T1000 (cell line): ENCODE results near the gene RTN4RL2.

Experiments
- DNase-seq: peaks from one replicate; lab custom pipeline; 2025; ENCODE audit warnings: mixed read lengths; lab: John Stamatoyannopoulos, UW

The RTN4RL2 gene

DNA sequence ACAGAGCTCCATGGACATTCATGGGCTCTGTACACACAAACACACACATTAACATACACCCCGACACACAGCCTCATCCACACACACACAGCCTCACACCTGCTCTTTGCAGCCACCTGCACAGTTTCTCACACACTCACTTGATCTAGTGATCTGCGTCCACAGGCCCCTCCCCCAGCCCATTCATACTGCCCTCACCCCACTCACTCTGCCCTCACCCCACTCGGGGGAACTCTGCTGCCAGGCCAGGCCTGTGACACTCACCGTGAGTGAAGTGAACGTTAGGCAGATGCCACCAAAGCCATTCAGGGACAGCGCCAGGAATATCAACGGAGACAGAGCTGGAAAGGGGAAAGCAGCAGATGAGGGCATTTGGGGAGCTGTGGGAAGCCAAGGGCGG is 40.2 kb downstream of the RTN4RL2 start:
- DNase-seq: no peak

DNA sequence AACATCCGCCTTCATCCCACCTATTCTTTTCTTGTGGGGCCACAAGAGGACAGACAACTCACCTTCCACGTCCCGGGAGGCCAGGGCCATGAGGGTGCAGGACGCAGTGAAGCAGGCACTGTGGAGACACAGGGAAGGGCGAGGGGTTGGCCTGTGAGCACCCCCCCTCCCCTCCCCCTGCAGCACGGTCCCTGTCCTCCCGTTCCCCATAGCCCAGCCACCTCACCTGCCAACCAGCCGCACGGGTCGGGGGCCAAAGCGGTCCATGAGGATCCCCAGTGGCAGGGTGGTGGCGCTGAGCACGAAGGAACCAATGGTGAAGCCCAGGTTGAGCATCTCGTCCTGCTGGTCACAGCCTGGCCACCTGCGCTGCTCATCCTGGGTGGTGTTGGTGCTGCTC is 40.6 kb downstream of the RTN4RL2 start:
- no peak for DNase-seq

DNA sequence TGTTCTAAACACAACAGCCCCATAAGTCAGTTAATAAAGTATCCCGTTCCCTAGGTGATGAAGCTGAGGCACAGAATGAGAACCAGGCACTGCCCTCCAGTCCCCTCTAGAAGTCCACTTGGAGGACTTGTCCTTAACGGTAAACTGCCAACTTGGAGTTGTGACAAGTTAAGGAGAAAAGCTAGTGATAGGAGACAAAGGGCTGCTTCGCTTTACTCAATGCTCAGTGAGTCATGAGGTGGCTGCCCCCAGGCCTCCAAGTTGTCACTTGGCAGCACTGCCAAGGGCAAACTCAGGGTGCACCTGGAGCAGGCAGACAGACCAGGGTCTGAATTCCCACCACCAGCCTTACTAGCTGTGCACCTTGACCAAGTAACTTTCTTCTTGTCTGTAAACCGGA is 41.6 kb downstream of the RTN4RL2 start:
- DNase-seq: no peak

DNA sequence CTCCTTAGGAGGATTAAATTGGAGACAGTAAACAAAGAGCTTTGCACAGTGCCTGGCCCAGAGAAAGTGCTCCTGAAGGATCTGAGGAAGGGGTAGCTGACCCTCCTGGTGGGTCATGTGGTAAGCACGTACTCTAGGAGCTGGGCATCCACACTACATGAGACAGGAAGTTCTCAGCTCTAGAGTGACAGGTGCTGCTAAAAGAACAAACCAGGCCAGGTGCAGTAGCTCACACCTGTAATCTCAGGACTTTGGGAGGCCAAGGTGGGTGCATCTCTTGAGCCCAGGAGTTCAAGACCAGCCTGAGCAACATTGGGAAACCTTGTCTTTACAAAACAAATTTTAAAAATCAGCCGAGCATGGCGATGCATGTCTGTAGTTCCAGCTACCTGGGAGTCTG is 42.0 kb downstream of the RTN4RL2 start:
- DNase-seq: no peak

DNA sequence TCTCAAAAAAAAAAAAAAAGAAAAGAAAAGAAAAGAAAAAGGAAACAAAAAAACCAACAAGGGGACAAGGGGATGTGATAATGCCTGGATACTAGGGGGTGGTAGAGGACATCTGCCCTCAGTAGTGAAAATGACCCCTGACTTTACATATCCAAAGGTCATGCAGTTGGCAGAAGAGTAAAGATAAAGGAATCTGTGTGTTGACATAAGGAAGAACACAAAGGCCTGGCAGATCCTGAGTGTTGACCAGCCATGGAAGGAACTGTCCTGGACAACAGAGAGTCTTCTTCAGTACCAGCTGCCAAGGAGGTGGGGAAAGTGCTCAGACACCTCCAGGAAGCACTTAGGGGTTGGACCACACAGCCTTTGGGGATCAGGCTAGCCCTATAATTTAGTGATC is 42.5 kb downstream of the RTN4RL2 start:
- DNase-seq: no peak

DNA sequence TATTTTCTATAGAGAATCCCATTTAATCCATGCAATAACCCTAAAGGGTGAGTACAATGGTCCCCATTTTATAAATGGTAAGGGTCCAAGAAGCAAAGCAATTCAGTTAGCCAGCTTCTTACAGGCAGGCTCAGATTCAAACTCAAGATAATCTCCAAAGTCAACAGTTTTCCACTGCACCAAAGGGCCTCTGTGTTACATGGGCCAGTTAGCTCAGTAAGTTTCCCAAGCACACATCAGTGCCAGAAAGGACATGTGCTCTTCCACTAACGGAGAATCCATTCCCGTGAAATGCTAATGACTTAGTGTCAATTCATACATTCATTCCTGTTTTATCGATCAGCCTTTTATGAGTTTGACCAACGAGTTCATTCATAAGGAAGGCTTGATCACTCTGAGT is 44.2 kb downstream of the RTN4RL2 start:
- DNase-seq: no peak

DNA sequence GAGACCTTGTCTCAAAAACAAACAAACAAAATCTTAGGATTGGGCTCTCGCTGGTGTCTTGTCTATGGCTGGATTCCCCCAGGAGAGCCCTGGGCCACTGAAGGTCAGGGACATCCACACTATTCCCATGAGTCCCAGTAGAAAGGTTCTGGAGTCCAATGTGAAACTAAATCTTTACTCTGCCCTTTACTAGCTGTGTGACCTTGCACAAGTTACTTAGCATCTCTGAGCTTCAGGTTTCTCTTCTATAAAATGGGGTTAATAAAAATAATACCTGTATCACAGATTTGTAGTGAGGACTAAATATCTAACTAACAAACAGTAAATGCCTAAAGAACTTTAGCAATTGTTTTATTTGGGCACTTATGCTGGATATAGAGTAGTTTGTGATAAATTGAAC is 46.2 kb downstream of the RTN4RL2 start:
- no peak for DNase-seq

DNA sequence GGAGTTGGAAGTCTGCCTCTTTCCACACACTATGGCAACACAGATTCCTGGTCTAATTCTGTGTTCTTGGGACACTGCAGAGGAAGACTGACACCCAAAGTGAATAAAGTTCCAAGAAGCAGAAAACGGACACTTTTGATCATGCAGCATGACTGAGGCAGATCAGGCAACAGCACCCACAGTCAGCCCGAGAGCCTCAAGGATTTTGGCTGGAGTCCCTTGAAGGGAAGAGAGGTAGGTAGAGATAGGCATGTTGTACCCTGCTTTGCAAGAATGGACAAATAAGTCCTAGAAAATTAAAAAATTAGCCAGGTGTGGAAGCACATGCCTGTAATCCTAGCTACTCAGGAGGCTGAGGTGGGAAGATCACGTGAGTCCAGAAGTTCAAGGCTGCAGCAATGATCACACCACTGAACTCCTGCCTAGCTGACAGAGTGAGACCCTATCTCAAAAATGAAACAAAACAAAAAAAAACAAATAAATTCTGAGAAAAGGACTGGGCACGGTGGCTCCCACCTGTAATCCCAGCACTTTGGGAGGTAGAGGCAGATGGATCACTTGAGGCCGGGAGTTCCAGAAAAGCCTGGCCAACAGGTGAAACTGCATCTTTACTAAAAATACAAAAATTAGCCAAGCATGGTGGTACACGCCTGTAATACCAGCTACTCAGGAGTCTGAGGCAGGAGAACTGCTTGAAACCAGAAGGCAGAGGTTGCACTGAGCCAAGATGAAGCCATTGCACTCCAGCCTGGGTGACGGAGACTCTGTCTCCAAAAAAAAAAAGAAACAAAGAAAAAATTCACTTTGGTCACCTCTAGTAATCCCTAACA is 48.2 kb downstream of the RTN4RL2 start:
- DNase-seq: no peak

DNA sequence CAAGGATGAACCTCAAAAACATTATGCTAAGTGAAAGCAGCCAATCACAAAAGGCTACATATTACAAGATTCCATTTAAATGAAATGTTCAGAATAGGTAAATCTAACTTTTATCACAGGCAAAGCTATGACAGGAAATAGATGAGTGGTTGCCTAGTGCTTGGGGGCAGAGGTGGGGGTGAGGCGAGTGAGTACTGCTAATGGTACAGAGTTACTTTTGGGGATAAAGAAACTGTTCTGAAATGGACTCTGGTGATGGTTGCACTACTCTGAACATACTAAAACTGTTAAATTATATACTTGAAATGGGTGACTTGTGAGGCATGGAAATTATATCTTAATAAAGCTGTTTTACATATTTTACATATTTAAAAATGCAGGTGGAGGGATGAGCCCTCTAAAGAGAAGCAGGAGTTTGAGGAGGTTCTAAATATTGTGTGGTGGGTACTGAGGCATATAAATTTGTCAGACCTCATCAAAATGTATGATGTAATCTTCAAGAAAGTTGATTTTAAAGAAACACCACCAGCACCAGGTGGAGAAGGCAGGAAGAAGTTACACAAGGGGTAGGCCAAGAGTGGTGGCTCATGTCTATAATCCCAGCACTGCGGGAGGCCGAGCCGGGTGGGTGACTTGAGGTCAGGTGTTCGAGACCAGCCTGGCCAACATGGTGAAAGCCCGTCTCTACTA is 51.6 kb downstream of the RTN4RL2 start:
- DNase-seq: no peak

DNA sequence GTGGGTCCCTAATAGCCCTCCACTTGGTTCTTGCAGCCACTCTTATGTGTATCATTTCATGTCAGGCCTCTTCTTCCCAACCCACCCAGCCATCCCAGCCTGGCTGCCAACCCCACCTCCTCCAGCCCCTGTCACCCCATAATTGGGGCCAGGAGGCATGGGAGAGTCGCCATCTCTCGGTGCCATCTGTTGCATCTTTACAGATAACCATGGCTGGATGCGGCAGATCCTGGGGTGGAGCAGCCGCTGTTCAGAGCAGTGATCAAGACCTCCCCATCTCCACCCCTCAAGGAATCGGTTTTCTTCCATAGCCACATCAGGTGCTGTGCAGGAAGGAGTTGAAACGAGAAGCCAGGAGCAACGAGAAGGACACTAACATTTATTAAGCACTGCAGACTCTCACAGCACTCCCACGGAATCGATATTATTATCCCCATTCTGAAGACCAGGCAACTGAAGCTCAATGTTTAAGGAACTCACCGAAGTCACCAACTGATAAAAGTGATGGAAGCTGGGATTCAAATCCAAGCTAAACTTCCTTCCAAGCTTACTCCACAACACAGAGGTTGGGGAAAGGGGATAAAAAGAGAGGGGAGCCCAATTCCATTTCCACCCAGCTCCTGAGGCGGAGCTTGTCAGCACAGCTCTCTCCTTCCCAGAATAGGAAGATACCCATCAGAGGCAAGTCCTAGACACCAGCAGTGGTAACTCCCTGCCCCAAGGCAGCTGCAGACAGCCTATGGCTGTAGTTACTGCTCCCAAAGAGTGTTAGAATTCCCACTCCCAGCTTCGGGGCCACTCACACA is 52.5 kb downstream of the RTN4RL2 start:
- no peak for DNase-seq

DNA sequence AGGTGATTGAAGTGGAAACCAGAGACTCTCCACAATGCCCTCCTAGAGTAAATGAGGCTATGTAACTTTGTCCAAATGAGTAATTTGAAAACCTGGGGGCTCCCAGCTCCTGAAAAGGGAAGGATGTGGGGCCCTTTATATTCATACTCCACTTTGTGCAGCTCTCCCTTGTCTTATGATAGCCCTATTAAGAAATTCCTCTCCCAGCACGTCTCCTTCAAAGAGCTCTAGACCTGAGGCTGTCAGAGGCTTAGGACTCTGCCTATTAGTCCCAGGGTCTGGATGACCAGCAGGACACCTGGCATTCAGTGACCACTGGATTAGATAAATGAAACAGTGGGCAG is 53.1 kb downstream of the RTN4RL2 start:
- no peak for DNase-seq

DNA sequence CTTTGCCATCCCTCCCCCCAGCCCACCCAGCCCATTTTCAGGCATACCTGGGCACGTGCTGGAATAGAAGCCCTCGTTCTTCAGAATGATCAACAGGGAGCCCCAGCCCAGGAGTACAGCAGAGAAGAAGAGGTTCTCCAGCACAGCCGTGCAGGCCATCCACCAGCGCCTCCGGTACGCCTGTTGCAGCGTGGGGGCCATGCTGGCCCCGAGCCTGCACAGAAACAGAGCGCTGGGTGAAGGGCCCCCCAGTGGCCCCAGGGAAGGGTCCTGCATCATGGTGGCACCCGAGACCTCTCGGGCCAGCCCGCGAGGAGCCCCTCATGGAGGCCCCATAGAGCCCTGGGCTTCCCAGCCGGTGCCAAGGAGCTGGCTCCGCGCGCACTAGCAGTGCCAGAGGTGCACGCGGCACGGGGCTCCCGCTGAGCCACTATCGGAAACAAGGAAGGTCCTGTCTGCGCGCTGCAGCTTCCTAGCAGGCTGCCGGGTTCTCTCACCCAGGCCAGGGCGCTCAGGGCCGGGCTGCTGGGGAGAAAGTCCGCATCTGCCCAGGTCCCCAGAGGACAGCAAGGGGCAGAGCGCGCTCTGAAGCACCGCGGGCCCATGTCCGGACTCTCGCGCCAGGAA is 53.7 kb downstream of the RTN4RL2 start:
- no peak for DNase-seq

DNA sequence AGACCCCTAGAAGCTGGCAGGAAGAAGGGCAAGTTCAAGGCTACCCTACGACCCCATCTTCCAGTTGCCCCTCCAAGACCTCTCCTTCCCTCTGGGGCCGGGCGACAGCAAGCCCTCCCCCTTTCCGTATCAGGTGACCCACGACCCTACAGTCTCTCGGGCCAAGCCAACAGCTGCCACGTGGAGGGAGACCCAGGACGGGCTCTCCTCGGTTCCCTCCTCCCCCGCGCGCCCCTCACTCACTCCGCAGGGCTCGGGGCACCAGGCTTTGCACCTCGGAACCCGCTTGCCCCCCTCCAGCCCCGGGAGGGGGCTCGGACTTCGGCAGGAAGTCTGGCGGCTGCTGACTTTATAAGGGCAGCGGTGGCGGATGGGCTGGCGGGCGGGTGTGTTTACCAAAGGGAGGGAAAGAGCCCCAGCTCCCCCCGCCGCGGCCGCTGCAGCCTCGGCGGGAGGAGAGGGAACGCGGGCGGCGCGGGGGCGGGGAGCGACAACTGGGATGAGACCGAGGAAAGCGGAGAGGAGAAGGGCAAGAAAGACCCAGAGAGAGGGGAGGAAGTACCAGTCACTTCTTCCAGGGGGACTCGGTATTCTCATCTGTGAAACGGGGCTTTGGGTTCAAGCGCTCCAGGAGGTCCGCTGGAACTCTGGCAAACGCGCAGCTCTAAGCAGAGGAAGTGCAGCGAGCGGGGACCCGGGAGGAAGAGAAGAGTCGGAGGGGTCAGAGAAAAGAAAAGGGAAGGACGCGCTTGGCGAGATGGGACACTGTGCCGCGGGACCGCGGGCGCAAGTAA is 54.4 kb downstream of the RTN4RL2 start:
- no peak for DNase-seq

DNA sequence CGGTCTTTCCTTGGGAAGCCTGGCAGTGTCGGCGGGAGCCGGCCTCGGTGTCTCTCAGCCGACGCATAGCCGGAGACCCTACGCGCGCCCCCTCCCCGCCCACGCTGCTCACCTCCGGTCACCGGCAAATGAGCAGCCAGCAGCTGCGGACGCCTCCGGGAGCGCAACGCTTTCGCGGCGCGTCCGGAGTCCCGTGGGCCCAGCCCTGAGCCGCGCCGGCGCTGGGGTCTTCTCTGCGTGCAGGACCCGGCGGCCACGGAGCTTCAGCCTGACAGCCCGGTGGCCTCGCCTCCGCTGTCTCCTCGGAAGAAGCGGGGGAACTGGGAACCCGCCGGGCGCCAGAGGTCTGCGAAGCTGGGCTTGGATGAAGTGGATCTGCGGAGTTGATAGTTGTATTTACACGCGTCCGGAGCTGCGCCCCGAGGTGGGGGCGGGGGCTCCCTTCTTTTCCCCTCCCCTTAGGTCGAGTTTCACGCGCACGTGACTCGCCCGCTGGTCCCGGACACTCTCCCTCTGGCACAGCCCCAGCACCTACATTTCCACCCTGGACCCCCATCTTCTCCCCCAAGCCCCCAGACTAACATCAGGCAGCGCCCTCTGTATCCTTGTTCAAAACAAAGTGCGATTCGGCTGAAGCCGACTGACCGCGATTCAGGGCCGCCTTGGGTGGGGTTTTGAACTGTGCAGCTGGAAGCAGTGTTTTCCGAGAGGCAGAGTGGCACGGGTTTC is 55.2 kb downstream of the RTN4RL2 start, which contains the start of gene SLC43A1:
Gene SLC43A1 (minus strand): TSS at position 371 of the 729 bp plus-strand sequence. CDS start 1,591 bp downstream, outside the sequence.
- no peak for DNase-seq

DNA sequence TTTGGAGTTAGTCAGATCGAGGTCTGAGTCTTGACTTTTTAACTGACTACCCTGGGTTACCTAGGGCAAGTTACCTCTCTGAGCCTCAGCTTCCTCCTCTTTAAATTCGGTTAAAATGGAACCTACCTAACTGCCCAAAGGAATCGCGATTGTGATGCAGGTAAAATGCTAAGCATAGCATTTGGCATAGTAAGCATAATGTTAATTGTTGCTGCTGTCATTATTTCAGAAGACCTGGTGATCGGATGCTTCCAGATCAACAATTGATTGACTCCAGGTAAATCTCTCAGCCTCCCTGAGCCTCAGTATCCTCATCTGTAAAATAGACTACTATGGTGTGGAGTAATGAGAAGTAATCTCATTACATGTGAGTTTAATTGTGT is 55.7 kb downstream of the RTN4RL2 start:
- DNase-seq: no peak

DNA sequence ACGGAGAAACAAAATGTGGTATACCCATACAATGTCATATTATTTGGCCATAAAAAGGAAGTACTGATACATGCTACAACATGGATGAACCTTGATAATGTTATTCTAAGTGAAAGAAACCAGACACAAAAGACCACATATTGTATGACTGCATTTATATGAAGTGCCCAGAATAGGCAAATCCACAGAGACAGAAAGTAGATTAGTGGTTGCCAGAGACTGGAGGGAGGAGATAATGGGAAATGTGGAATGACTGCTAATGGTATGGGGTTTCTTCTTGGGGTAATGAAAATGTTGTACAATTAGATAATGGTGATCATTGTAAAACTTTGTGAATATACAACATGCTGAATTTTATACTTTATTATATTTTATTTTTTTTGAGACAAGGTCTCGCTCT is 60.8 kb downstream of the RTN4RL2 start:
- DNase-seq: no peak

DNA sequence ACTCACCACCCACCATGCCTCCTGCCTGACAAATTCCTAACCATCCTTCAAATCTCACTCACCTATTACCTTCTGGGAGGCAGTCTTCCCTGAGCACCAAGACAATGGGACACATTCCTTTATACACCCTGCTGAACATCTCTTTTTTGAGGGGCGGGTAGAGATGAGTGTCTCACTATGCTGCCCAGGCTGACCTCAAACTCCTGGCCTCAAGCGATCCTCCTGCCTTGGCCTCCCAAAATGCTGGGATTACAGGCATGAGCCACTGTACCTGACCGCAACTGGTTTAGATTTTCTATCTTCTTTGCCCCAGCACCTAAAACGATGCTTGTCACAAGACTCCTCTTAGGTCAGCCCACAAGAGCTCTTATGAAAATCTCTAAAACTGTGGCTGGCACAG is 63.1 kb downstream of the RTN4RL2 start:
- no peak for DNase-seq
